DND-41 (cell line): ENCODE data around the gene BCL7B.
"Not testable (repeated sequence)": the region's sequence is repeated elsewhere in the genome, so short reads cannot be mapped to it uniquely, and the experiment has no call there.

Experiments used
- ATAC-seq: fragments of 200-7000 bp; cut with Tn5 transposase; 3 replicates; pipeline ENCODE4 v1.9.1; 2021; ENCODE audit warnings: low read depth; ENCODE audit not compliant: insufficient read depth
- DNase-seq: peaks from one replicate; pipeline ENCODE4 v3.0.0-alpha.2; 2020
- H2AFZ ChIP-seq: 2 replicates; pipeline ENCODE4 v1.6.0; 2012; ENCODE audit warnings: low read depth, low read length
- H3K27ac ChIP-seq: 2 replicates; pipeline ENCODE4 v1.5.1; 2012; ENCODE audit warnings: low read length, inconsistent platforms
- H3K27me3 ChIP-seq: fragments of 200-600 bp; sonication (generic); 2 replicates; pipeline ENCODE4 v1.6.0; 2012; ENCODE audit warnings: low read length, mild to moderate bottlenecking, inconsistent platforms; ENCODE audit not compliant: insufficient read depth, poor library complexity
- H3K36me3 ChIP-seq: 2 replicates; pipeline ENCODE4 v1.5.1; 2012; ENCODE audit warnings: low read length, inconsistent platforms; ENCODE audit not compliant: insufficient read depth
- H3K4me1 ChIP-seq: 2 replicates; pipeline ENCODE4 v1.5.1; 2012; ENCODE audit warnings: mild to moderate bottlenecking, low read length; ENCODE audit not compliant: insufficient read depth
- H3K4me2 ChIP-seq: 2 replicates; pipeline ENCODE4 v1.6.0; 2012; ENCODE audit warnings: mild to moderate bottlenecking, moderate library complexity, low read length, inconsistent platforms; ENCODE audit not compliant: insufficient read depth
- H3K4me3 ChIP-seq, 2 experiments: fragments of 200-600 bp in 1 of 2; shearing (Covaris generic) in 1 of 2; 2 replicates each; pipeline ENCODE4 v1.5.1; 2012 to 2016; ENCODE audit warnings: inconsistent platforms in 2 of 2, low read length in 2 of 2, mild to moderate bottlenecking in 2 of 2, low read depth in 1 of 2, moderate library complexity in 1 of 2
- H3K79me2 ChIP-seq: 2 replicates; pipeline ENCODE4 v1.6.0; 2012; ENCODE audit warnings: low read length, inconsistent platforms; ENCODE audit not compliant: insufficient read depth
- H3K9ac ChIP-seq: 2 replicates; pipeline ENCODE4 v1.6.0; 2012; ENCODE audit warnings: low read depth, mild to moderate bottlenecking, inconsistent platforms, low read length, moderate library complexity
- H3K9me3 ChIP-seq: 2 replicates; pipeline ENCODE4 v1.5.1; 2012; ENCODE audit warnings: low read length, moderate library complexity, mild to moderate bottlenecking, inconsistent platforms; ENCODE audit not compliant: insufficient read depth, severe bottlenecking
- H4K20me1 ChIP-seq: 2 replicates; pipeline ENCODE4 v1.6.0; 2012; ENCODE audit warnings: low read length; ENCODE audit not compliant: insufficient read depth
- CTCF ChIP-seq: IDR thresholded peaks from 2 replicates; pipeline ENCODE4 v1.5.1; 2012; ENCODE audit warnings: borderline replicate concordance, low read length, moderate library complexity, mild to moderate bottlenecking; ENCODE audit not compliant: poor library complexity, severe bottlenecking; ENCODE audit errors: extremely low read depth
- EZH2 ChIP-seq: IDR thresholded peaks from 3 replicates; pipeline ENCODE4 v1.6.1; 2012; ENCODE audit warnings: borderline replicate concordance, low read depth, mild to moderate bottlenecking, moderate library complexity, low read length, inconsistent platforms; ENCODE audit not compliant: severe bottlenecking

Gene BCL7B

GRCh38 chr7:73537051-73537450, 20.4 kb downstream of the BCL7B start:
- H3K4me3 ChIP-seq, result no peak overlapping the region

GRCh38 chr7:73536479-73536878, 21.0 kb downstream of the BCL7B start:
- no peak for ATAC-seq
- Histone ChIP-seq H4K20me1 (peaks cover 3% of the 10 kb centered on the region; the same call in 1 of the 2 replicates), H2AFZ (no peak overlapping the region), H3K27me3 (no peaks in the 10 kb centered on the region), H3K27ac (no peak overlapping the region), H3K79me2 (peaks cover 12% of the 10 kb centered on the region), H3K9ac (no peak overlapping the region), H3K4me2 (no peak overlapping the region), H3K4me1 (no peaks in the 10 kb centered on the region), H3K9me3 (no peaks in the 10 kb centered on the region), H3K36me3 (peaks cover 63% of the 10 kb centered on the region), H3K4me3 (no peak overlapping the region)
- no peak for TF ChIP-seq CTCF
- TF ChIP-seq EZH2, result no peak
- DNase-seq, result no peak

More at GRCh38 chr7:73537051-73537450, 20.4 kb downstream of the BCL7B start:
- no peak overlapping the region for H3K27ac ChIP-seq
- no peaks in the 10 kb centered on the region for H3K27me3 ChIP-seq
- peaks cover 69% of the 10 kb centered on the region for H3K36me3 ChIP-seq
- H3K9ac ChIP-seq, result no peak overlapping the region
- no peak overlapping the region for H3K4me2 ChIP-seq
- no peaks in the 10 kb centered on the region for H3K9me3 ChIP-seq
- DNase-seq, result no peak
- H2AFZ ChIP-seq, result no peak overlapping the region
- H3K79me2 ChIP-seq, result peaks cover 17% of the 10 kb centered on the region
- peaks cover 7% of the 10 kb centered on the region for H4K20me1 ChIP-seq
- no peak for ATAC-seq
- H3K4me1 ChIP-seq, result no peaks in the 10 kb centered on the region
- no peak for TF ChIP-seq EZH2
- TF ChIP-seq CTCF, result no peak

GRCh38 chr7:73535918-73536317, 21.6 kb downstream of the BCL7B start:
- not testable (repeated sequence) for H3K79me2 ChIP-seq, H3K4me1 ChIP-seq, ATAC-seq, H3K9me3 ChIP-seq, H3K9ac ChIP-seq, H2AFZ ChIP-seq, H3K4me2 ChIP-seq, H3K4me3 ChIP-seq, DNase-seq, H4K20me1 ChIP-seq, H3K27me3 ChIP-seq, H3K27ac ChIP-seq
- peaks cover 60% of the 10 kb centered on the region for H3K36me3 ChIP-seq

- ATAC-seq, result no peak
- Histone ChIP-seq H3K9me3 (no peaks in the 10 kb centered on the region), H3K4me2 (no peak overlapping the region), H4K20me1 (no peaks in the 10 kb centered on the region; the same call in 1 of the 2 replicates), H3K27me3 (no peaks in the 10 kb centered on the region), H3K36me3 (peaks cover 43% of the 10 kb centered on the region), H3K4me1 (peaks cover 8% of the 10 kb centered on the region), H3K4me3 (no peak overlapping the region), H3K9ac (no peak overlapping the region), H2AFZ (no peak overlapping the region), H3K79me2 (peaks cover 11% of the 10 kb centered on the region; the same call in 1 of the 2 replicates), H3K27ac (no peak overlapping the region)
- no peak for DNase-seq
- no peak for TF ChIP-seq EZH2
Observed at GRCh38 chr7:73533742-73534141, 23.7 kb downstream of the BCL7B start.
